Progenitor cell of endocrine pancreas (in vitro differentiated cells): ENCODE data around the gene SUCLG2. TPM values are rescaled to one million over a fixed set of nuclear protein-coding genes. Genes with fewer than 3 reads are reported as not detected.

Source experiments
- DNase-seq: peaks from one replicate; pipeline ENCODE4 v3.0.0; 2021; ENCODE audit warnings: low spot score; ENCODE audit not compliant: unreplicated experiment
- H3K27ac Mint-ChIP-seq: 2 replicates; pipeline ENCODE4 v1.8.0; 2021; ENCODE audit warnings: mild to moderate bottlenecking, moderate library complexity, mixed read lengths
- H3K27me3 Mint-ChIP-seq: 2 replicates; pipeline ENCODE4 v1.8.0; 2021; ENCODE audit warnings: mixed read lengths
- H3K36me3 Mint-ChIP-seq: 2 replicates; pipeline ENCODE4 v1.8.0; 2022; ENCODE audit warnings: mixed read lengths; ENCODE audit not compliant: insufficient read depth
- H3K4me1 Mint-ChIP-seq: 2 replicates; pipeline ENCODE4 v1.8.0; 2021; ENCODE audit warnings: low read depth, mixed read lengths
- H3K4me3 Mint-ChIP-seq: 2 replicates; pipeline ENCODE4 v1.8.0; 2021; ENCODE audit warnings: low read depth, mild to moderate bottlenecking, moderate library complexity, mixed read lengths
- H3K9me3 Mint-ChIP-seq: 2 replicates; pipeline ENCODE4 v1.8.0; 2021; ENCODE audit warnings: low read depth, mixed read lengths
- total RNA-seq: library from RNA; stranded (reverse); gene quantifications from 2 replicates; pipeline ENCODE4 v1.2.1, GENCODE V29; 2021
- TF ChIP-seq, protein P1 (sequence below): fragments of 200-600 bp; sonication (generic); IDR thresholded peaks from one replicate; pipeline ENCODE4 v1.5.0; 2021; ENCODE audit warnings: antibody characterized with exemption, mild to moderate bottlenecking; ENCODE audit not compliant: unreplicated experiment

SUCLG2 gene
- total RNA-seq, 1 donor from 2014 or later = 41.1 TPM

DNA sequence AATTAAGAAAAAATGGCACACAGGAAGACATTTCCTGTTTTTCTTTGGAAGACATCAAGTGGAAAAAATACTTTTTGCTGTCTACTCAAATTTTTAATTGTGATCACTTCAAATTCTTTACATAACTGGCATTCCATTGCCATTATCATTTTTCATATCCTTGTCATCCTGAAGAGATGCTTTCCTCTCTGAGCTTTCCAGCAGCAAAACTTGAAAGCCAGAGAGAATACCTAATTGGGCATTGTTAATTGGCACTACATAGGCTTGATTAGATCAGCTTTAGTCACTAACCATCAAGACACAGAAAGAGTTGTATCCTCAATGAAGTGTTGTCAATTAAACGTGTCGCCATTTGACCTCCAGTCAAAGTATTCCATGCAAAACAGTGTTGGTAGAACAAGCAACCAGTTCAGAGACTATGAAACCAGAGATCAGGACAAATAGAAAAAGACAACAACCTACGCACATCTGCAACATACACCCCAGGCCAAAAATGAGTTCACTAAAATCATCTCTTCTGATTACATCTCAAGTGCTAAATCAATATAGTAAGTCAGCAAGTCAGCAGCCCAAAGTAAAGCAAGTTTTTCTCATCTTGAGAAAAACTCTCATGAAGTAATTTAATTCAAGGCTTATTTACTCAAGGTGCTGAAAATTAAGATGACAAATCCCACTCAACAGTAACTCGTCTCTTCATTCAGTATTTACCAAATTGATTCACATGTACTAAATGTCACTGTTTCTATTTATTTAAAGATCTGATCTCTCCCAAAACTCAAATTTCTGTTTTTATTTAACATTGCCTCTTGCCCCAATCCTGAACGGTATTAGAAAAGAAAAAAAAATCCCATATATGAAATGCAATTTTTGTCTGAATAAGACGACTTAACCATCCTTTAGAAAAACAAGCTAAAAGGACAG is 123.0 kb downstream of the SUCLG2 start:
- Mint-ChIP-seq H3K27ac (no peak overlapping the region), H3K36me3 (peaks cover 3% of the 10 kb centered on the region), H3K4me3 (no peak overlapping the region), H3K27me3 (no peaks in the 10 kb centered on the region), H3K4me1 (peaks cover 9% of the 10 kb centered on the region), H3K9me3 (no peaks in the 10 kb centered on the region)
- TF ChIP-seq, protein P1, sequence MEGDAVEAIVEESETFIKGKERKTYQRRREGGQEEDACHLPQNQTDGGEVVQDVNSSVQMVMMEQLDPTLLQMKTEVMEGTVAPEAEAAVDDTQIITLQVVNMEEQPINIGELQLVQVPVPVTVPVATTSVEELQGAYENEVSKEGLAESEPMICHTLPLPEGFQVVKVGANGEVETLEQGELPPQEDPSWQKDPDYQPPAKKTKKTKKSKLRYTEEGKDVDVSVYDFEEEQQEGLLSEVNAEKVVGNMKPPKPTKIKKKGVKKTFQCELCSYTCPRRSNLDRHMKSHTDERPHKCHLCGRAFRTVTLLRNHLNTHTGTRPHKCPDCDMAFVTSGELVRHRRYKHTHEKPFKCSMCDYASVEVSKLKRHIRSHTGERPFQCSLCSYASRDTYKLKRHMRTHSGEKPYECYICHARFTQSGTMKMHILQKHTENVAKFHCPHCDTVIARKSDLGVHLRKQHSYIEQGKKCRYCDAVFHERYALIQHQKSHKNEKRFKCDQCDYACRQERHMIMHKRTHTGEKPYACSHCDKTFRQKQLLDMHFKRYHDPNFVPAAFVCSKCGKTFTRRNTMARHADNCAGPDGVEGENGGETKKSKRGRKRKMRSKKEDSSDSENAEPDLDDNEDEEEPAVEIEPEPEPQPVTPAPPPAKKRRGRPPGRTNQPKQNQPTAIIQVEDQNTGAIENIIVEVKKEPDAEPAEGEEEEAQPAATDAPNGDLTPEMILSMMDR = no peak
- no peak for DNase-seq

DNA sequence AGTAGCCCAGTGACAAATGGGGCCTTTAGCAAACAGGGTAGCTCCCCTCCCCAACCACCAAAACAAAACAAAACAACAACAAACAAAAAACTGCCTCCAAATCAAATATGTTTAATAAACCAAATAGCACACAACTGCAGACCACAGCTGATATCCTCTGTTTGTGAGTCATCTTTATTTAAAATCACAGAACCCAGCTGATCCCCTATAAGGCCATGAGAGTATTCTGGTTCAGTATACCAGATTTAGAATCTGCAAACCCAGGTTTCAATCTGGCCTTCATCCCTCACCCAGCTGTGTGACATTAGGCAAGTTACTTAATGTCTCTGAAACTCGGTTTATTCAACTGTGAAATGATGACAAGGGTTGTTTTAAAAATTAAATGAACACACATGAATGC is 124.5 kb downstream of the SUCLG2 start:
- Mint-ChIP-seq H3K27me3 (no peaks in the 10 kb centered on the region), H3K36me3 (peaks cover 4% of the 10 kb centered on the region), H3K4me3 (no peak overlapping the region), H3K27ac (no peak overlapping the region), H3K9me3 (no peaks in the 10 kb centered on the region), H3K4me1 (peaks cover 9% of the 10 kb centered on the region)
- TF ChIP-seq, protein P1 = no peak
- DNase-seq = no peak

DNA sequence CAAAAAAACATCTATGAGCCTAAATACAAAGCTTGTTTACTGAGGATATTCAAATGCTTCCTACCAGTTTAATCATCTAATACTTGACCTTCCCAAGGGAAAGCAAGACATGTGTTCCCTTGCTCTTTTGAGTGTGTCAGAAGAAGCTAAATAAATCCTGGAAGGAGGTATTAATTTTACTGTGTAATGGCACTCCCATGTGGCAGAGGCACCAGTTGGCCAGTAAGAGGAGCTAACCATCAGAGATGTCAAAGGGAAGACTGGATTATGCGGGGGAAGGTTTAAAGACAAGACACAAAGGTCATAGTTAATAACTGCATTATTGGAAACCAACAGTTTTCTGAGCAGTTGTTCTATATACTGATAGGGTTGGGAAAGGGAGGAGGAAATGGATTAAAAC is 125.1 kb downstream of the SUCLG2 start:
- Mint-ChIP-seq H3K9me3 (no peaks in the 10 kb centered on the region), H3K4me3 (no peak overlapping the region), H3K27ac (peak overlapping the region; percentile 10), H3K4me1 (peaks cover 9% of the 10 kb centered on the region), H3K36me3 (peaks cover 4% of the 10 kb centered on the region), H3K27me3 (no peaks in the 10 kb centered on the region)
- no peak for DNase-seq
- TF ChIP-seq, protein P1 = no peak

DNA sequence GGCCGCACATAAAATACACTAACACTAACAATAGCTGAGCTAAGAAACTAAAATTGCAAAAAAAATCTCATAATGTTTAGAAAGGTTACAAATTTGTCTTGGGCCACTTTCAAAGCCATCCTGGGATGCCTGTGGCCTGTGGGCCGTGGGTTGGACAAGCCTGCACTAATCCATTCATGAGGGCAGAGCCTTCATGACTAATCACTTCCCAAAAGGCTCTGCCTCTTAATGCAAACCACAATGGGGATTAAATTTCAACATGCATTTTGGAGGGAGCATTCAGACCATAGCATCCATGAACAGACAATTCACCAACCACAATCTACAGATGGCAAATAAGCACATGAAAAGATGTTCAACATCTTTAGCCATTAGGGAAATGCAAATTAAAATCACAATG is 128.2 kb downstream of the SUCLG2 start:
- TF ChIP-seq, protein P1 = no peak
- Mint-ChIP-seq H3K27me3 (no peaks in the 10 kb centered on the region), H3K4me3 (no peak overlapping the region), H3K9me3 (no peaks in the 10 kb centered on the region), H3K36me3 (peaks cover 7% of the 10 kb centered on the region), H3K4me1 (peaks cover 4% of the 10 kb centered on the region), H3K27ac (no peak overlapping the region)
- no peak for DNase-seq

DNA sequence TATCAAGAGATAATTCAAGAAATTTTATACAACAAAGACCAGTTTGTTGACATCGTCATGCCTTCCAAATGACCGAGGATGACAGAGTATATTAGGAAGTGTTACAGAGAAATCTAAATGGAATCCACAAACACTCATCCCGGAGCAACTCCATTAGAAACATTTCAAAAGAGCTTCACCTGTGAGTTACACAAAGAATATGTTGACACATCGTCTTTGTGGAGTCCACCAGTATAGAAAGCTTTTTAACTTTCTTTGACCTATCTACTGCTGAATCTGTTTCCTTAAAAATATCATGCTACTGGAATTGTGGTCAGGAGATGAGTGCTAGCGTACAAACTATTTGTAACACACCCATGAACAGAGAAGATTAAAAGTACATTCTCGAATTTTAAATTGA is 130.4 kb downstream of the SUCLG2 start:
- no peaks in the 10 kb centered on the region for H3K27me3 Mint-ChIP-seq
- H3K27ac Mint-ChIP-seq = no peak overlapping the region
- no peak overlapping the region for H3K4me3 Mint-ChIP-seq
- TF ChIP-seq, protein P1 = no peak
- DNase-seq = no peak
- H3K4me1 Mint-ChIP-seq = no peaks in the 10 kb centered on the region
- H3K9me3 Mint-ChIP-seq = no peaks in the 10 kb centered on the region
- H3K36me3 Mint-ChIP-seq = peaks cover 7% of the 10 kb centered on the region
